ENCODE data around the gene KLHL21. TPM values are rescaled to one million over a fixed set of nuclear protein-coding genes. Genes with fewer than 3 reads are reported as not detected.
A peak's percentile ranks its signal among the peaks of the same experiment; 100 is the strongest.

The KLHL21 gene
- total RNA-seq, 1 donor from 2014 or later = 27.8 TPM

GRCh38 chr1:6545276-6546112, 57.2 kb downstream of the KLHL21 start:
- H3K4me3 Mint-ChIP-seq = peak overlapping the region; percentile 40
- peak overlapping the region; percentile 68 for H3K27ac Mint-ChIP-seq
- H3K9me3 Mint-ChIP-seq = no peaks in the 10 kb centered on the region
- H3K36me3 Mint-ChIP-seq (ENCODE audit: low read depth) = peaks cover 53% of the 10 kb centered on the region
- intact Hi-C loops (cut with micrococcal nuclease) = no loop called here
- DNase-seq (ENCODE audit: low spot score) = peak; percentile 5
- peaks cover 31% of the 10 kb centered on the region for H3K4me1 Mint-ChIP-seq (ENCODE audit: low read depth)
- H3K27me3 Mint-ChIP-seq (ENCODE audit: insufficient read depth) = no peaks in the 10 kb centered on the region

DNA sequence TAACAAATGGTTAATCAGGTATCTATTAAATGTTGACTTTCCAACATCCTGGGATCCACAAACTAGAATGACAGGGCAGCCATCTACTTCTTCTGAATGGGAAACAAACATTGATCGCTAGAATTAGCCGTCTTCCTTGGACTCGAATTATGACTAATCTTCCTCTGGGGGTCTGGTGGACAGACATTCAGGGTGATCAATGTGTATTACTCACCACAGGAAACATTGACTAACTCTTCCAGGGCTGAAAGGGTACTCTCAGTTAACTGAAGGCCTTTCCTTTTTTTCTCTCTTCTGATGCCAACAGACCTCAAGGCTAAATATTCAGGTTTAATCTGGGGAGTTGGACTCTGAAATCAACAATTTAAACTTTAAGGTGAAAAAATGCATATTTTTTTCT, 57.8 kb downstream of the KLHL21 start:
- no peaks in the 10 kb centered on the region for H3K27me3 Mint-ChIP-seq (ENCODE audit: insufficient read depth)
- no peaks in the 10 kb centered on the region for H3K9me3 Mint-ChIP-seq
- H3K4me1 Mint-ChIP-seq (ENCODE audit: low read depth) = peaks cover 31% of the 10 kb centered on the region
- peak overlapping the region; percentile 40 for H3K4me3 Mint-ChIP-seq
- H3K36me3 Mint-ChIP-seq (ENCODE audit: low read depth) = peaks cover 50% of the 10 kb centered on the region
- peak overlapping the region; percentile 53 for H3K27ac Mint-ChIP-seq
- DNase-seq (ENCODE audit: low spot score) = no peak
- intact Hi-C loops (cut with micrococcal nuclease) = no loop called here

Other genes starting within 250 kb of the KLHL21 start
- 124 and 126 TPM in 2 replicates for gene ACOT7, start 209.1 kb downstream of the KLHL21 start, total RNA-seq
- gene HES2, start 182.9 kb downstream of the KLHL21 start, total RNA-seq = 0.27 and 0.29 TPM in 2 replicates
- 1.2 and 1.8 TPM in 2 replicates for gene ESPN, start 178.1 kb downstream of the KLHL21 start, total RNA-seq
- 151 and 158 TPM in 2 replicates for gene TNFRSF25, start 136.7 kb downstream of the KLHL21 start, total RNA-seq
- gene PLEKHG5, start 111.2 kb downstream of the KLHL21 start, total RNA-seq = 1.8 and 2.2 TPM in 2 replicates
- 50.4 and 58.9 TPM in 2 replicates for gene NOL9, start 48.4 kb downstream of the KLHL21 start, total RNA-seq
- not detected in 2 replicates for gene TAS1R1, start 47.6 kb downstream of the KLHL21 start, total RNA-seq
- 34.5 and 35.7 TPM in 2 replicates for gene ZBTB48, start 22.9 kb downstream of the KLHL21 start, total RNA-seq
- gene PHF13, start 10.9 kb upstream of the KLHL21 start, total RNA-seq = 18.8 and 19.5 TPM in 2 replicates
- gene THAP3, start 22.0 kb upstream of the KLHL21 start, total RNA-seq = 22.2 and 23.5 TPM in 2 replicates
- gene DNAJC11, start 98.9 kb upstream of the KLHL21 start, total RNA-seq = 81.4 and 84.4 TPM in 2 replicates
- gene CAMTA1, start 182.6 kb upstream of the KLHL21 start, total RNA-seq = 57.2 and 63.7 TPM in 2 replicates